HG03571 (cell line): Measurements from ENCODE around the gene NTNG1.
"Not testable (repeated sequence)": the region's sequence is repeated elsewhere in the genome, so short reads cannot be mapped to it uniquely, and the experiment has no call there.

ENCODE experiments used
- ATAC-seq: cut with Tn5 transposase; IDR thresholded peaks from one replicate; pipeline ENCODE4 v1.9.1; 2021; ENCODE audit not compliant: unreplicated experiment

The NTNG1 gene

DNA sequence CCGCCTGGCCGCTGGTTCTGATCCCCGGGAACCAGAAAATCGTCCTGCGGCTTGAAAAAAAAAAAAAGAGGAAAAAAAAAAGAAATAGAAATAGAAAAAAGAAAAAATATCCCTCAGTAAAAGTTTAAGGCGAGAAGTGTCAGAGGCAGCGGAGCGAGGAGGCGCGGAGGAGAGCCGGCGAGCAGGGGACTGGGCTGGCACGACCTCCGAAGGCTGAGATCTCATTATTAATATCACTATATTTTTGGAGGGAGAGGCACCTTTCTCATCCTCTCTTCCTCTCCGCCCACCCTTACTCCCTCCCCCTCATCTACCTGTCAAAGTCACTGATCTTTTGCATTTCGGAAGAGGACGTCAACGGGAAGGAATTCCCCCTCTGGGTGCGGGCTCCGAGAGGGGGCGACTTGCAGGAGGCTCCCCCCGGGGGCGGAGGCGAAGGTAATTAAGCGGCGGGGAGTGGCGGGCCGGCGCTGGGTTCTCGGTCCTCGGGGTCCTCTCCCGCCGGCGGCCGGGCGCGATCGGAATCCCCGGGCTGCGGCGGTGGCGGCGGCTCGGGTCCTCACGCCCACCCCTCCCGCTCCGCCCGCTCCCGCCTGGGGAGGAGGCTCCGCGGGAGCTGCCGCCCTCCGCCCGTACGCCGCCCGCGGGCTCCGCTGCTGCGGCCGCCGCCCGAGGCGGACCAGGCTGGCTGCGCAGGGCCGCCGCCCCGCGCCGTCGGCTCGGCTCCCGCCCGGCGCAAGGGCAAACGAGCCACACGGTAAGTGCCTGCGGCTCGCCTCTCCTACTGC, at the start of gene NTNG1:
NTNG1 (plus strand) TSS at position 337 of the 788 bp plus-strand sequence.
- no peak for ATAC-seq

GRCh38 chr1:107091418-107091817, 49.4 kb upstream of the NTNG1 start:
- no peak for ATAC-seq

- ATAC-seq = not testable (repeated sequence)
Measured at GRCh38 chr1:107093395-107093794, 47.4 kb upstream of the NTNG1 start.

GRCh38 chr1:107095647-107096046, 45.2 kb upstream of the NTNG1 start:
- no peak for ATAC-seq

DNA sequence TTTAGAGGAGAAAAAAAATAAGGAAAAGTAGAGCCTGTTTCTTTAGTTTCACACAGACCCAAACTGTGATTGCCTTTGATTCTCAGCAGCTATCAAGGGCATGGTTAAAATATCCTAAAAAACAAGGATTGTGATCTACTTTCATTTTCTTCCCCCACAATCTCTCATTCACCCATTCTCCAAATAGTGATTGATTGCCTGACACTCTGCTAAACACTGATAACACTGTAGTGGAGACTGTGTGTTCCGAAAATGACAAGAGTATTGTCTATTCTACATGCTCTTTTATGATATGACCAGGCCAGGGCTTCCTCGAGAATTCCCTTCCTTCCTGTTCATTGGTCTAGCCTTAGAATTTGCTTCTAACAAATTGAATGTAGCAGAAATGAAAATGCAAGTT, 44.1 kb upstream of the NTNG1 start:
- no peak for ATAC-seq

DNA sequence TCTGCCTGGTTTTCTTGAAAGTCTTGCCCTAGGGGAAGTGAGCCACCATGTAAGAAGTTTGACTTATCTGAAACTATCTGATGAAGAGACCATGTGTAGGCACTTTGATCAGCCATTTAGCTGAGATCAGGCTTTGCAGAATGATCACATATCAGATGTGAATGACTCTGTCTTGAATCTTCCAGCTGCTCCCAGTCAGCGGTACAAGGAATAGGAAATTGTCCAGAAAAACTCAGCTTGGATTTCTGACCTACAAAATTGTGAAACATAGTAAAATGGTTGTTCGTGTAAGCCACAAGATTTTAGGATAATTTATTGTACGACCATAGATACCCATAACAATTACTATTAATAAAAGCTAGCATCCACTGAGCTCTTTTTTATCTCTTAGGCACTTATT, 41.9 kb upstream of the NTNG1 start:
- no peak for ATAC-seq

DNA sequence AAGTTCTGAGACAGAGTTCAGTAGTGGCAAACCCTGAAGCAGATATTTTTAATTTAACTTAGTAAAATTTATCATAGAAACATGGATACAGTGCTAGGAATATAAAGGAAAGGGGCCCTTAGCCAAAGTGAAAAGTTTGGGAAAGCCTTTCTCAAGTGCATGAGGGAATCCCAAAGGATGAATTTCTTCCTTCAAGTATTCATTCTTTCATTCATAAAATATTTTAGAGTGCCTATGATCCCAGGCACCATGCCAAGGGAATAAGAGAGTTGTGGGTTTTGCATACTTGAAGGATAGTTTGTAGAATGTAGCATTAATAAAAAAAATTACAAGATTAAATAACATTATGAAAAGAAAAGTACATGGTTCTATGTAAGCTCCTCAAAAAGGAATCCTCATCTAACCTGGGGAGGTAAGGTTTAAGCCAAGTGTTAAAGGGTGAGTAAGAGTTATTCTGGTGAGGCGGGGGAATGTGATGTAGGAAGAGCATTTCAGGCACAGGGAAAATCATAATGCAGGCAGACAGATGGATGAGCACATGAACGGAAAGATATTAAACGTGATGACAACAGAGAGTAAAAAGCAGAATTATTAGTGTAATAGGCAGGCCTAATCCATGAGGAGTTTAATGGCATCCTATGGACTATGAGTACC, 40.4 kb upstream of the NTNG1 start:
- no peak for ATAC-seq

- no peak for ATAC-seq
Measured at GRCh38 chr1:107105914-107106313, 34.9 kb upstream of the NTNG1 start.

- ATAC-seq = no peak
Measured at GRCh38 chr1:107110326-107110725, 30.5 kb upstream of the NTNG1 start.

DNA sequence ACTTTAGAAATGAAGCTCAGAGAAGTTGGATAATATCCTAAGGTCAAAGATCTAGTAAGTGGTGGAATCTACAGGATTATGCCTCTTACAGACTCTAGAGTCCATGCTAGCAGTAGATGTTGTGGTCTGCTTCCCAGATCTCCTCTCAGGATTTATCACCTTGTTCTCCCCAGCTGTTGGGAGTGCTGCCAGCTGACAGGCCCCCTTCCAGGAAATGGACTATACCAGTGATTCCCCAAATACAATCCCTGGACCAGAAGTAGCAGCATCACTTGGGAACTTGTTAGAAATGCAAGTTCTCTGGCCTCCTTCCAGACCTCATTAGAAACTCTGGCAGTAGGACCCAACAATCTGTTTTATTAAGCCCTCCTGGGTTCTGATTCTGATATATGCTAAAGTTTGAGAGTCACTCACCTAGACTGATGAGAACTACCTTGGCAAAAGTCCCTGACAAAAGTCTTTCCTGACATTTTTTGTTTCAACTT, 24.5 kb upstream of the NTNG1 start:
- ATAC-seq = no peak

- ATAC-seq = no peak
Measured at GRCh38 chr1:107122225-107122624, 18.6 kb upstream of the NTNG1 start.

- no peak for ATAC-seq
Measured at GRCh38 chr1:107123741-107124140, 17.1 kb upstream of the NTNG1 start.

- ATAC-seq = no peak
Measured at GRCh38 chr1:107124694-107125093, 16.1 kb upstream of the NTNG1 start.

- ATAC-seq = no peak
Measured at GRCh38 chr1:107132195-107132594, 8.6 kb upstream of the NTNG1 start.

- ATAC-seq = no peak
Measured at GRCh38 chr1:107132780-107133179, 8.1 kb upstream of the NTNG1 start.

DNA sequence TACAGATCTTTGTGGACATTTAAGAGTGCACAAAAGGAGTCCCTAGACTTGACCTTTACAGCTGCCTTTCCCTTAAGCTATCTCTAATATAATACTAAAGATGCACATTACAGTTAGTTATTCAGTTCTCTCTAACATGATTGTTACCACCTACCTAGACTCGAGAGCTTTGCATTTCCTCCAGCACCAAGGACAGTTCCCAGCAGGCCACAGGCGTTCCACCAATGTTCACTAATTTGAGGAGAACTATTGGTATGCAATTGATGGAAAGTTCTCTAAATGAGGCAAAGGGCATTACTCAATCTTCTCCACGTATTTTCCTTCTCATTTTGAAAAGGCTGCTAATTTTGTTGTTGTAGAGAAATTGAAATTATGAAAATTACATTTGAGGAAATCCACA, 5.4 kb upstream of the NTNG1 start:
- ATAC-seq = no peak

DNA sequence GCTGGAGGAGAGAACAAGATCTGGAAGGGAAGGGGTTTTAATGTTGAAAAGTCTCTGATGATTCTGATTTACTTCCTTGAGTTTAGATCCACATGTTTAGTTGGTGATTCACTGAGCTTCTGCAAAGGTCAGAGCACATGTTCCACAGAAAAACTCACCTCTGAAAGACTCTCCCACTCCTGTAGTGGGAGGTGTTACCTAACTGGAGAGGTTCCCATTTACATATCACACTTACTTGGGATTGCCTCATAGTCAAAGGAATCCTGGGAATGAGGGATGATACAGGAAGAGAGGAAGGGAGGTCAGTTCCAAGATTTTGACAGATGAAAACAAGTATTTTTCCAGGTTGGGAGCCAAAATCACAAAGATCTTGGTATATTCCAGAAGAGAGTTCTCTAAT, 2.7 kb upstream of the NTNG1 start:
- no peak for ATAC-seq

- ATAC-seq = no peak
Measured at GRCh38 chr1:107138767-107139445, 1.9 kb upstream of the NTNG1 start.

DNA sequence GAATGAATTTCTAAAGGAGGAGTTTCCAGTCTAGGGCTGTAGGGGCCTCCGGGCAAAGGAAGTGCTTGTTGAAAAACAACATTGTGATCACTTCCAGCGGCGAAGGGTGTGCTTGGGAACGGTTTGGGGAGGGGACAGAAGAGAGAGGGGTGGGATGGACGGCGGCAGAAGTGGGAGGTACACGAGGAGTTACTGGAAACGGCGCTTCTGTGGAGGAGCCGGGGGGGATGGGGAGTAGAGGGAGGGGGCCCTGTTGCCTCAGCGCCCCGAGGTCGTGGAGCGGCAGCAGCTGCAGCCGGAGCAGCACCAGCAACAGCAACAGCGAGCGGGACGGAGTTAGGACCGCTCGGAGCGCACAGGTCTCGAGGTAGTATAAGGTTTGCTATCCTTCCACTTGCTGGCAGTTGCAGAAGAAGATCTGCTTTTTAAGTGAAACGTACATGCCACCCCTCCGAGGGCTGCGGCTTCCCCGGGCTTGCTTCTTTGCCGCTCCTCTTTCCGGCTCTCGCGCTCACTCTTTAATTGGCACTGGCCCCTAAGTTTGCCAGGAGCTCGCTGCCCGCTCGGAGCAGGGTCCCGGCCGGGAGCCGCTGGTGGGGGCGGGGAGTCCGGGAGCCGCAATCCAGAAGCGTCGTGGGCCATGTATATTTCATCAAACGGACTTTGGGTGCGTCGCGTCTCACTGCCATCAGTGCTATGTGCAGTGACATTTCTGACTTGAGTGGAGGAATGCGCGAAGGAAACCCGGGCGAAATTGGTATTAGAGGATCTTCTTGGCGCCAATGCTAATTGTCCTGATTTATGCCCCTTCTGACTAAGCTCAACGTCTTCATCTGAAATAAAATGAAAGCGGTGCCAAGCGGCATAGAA, 771 bp upstream of the NTNG1 start:
- no peak for ATAC-seq

DNA sequence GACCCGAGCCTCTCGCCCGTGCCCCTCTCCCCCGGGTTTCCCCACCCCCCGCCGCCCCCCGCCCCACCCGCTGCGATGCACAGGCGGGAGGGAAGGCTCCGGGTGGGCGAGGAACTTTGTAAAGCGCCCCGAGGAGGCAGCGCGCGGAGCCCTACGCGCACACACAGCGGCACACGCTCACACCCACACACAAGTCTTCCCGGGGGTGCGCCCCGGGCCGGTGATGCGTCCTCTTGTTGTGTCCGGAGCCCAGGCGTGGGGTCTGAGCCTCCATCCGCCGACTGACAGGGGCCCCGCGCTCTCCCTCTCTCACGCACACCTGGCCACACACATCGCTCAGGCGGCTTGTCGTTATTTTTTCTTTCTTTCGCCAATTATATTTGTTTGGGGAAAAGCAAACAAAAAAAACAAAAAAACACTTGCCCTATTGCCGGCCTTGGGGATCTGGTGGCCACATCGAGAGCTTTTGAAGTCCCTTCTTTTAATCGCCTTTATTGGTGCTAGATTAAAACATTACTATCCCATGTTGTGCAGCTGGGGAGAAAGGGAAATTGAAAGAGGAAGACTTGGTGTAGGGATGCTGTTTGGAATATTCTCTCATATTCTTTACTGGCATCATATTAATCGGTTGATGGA, 770 bp downstream of the NTNG1 start:
- ATAC-seq = no peak
